HL-60 (cell line): ENCODE results near the gene RIF1.
A peak's percentile ranks its signal among the peaks of the same experiment; 100 is the strongest.
"Not testable (repeated sequence)": the region's sequence is repeated elsewhere in the genome, so short reads cannot be mapped to it uniquely, and the experiment has no call there.

Experiments used
- DNase-seq, 2 experiments: peaks; one replicate each; pipeline ENCODE4 v3.0.0-alpha.2; 2010 to 2020; ENCODE audit warnings: low read depth in 1 of 2, low spot score in 1 of 2
- H3K27ac ChIP-seq: fragments of 250-450 bp; sonication (Bioruptor Pico); replicated peaks from 2 replicates; pipeline ENCODE4 v1.5.1; 2020; ENCODE audit warnings: mild to moderate bottlenecking, moderate library complexity
- H3K27me3 ChIP-seq: fragments of 250-450 bp; sonication (Bioruptor Pico); 2 replicates; pipeline ENCODE4 v1.5.1; 2021; ENCODE audit warnings: mild to moderate bottlenecking, moderate library complexity; ENCODE audit not compliant: insufficient read depth, poor library complexity, severe bottlenecking
- H3K4me3 ChIP-seq: replicated peaks from 2 replicates; pipeline ENCODE4 v1.5.1; 2011; ENCODE audit warnings: mild to moderate bottlenecking, control low read depth, low read length; ENCODE audit not compliant: insufficient read depth
- GABPA ChIP-seq: IDR thresholded peaks from 2 replicates; pipeline ENCODE4 v1.6.1; 2012; ENCODE audit warnings: low read depth
- POLR2AphosphoS5 ChIP-seq: IDR thresholded peaks from 2 replicates; pipeline ENCODE4 v1.6.1; 2012; ENCODE audit warnings: low read depth
- REST ChIP-seq: IDR thresholded peaks from 2 replicates; pipeline ENCODE4 v1.6.1; 2012; ENCODE audit warnings: low read depth; ENCODE audit not compliant: insufficient replicate concordance
- SPI1 ChIP-seq: IDR thresholded peaks from 2 replicates; pipeline ENCODE4 v1.6.1; 2012; ENCODE audit warnings: low read depth, mild to moderate bottlenecking, borderline replicate concordance
- TF ChIP-seq, protein P1 (sequence below): IDR thresholded peaks from one replicate; pipeline ENCODE4 v1.5.1; 2011; ENCODE audit warnings: low read length, control low read depth, inconsistent platforms; ENCODE audit not compliant: insufficient read depth

The RIF1 gene

GRCh38 chr2:151410485-151410834 lies 758 bp downstream of the RIF1 start:
- Histone ChIP-seq H3K27me3 (no peaks in the 10 kb centered on the region), H3K4me3 (peak overlapping the region; percentile 95), H3K27ac (peak overlapping the region; percentile 96)
- TF ChIP-seq, protein P1, sequence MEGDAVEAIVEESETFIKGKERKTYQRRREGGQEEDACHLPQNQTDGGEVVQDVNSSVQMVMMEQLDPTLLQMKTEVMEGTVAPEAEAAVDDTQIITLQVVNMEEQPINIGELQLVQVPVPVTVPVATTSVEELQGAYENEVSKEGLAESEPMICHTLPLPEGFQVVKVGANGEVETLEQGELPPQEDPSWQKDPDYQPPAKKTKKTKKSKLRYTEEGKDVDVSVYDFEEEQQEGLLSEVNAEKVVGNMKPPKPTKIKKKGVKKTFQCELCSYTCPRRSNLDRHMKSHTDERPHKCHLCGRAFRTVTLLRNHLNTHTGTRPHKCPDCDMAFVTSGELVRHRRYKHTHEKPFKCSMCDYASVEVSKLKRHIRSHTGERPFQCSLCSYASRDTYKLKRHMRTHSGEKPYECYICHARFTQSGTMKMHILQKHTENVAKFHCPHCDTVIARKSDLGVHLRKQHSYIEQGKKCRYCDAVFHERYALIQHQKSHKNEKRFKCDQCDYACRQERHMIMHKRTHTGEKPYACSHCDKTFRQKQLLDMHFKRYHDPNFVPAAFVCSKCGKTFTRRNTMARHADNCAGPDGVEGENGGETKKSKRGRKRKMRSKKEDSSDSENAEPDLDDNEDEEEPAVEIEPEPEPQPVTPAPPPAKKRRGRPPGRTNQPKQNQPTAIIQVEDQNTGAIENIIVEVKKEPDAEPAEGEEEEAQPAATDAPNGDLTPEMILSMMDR = no peak
- TF ChIP-seq GABPA (no peak), SPI1 (no peak), POLR2AphosphoS5 (no peak), REST (no peak)
- peak in 1 of 2 experiments; percentile 25 for DNase-seq

- H3K27me3 ChIP-seq = no peaks in the 10 kb centered on the region
- DNase-seq = no peak
- TF ChIP-seq, protein P1 = no peak
- TF ChIP-seq GABPA (no peak), POLR2AphosphoS5 (no peak), SPI1 (no peak), REST (no peak)
- no peak overlapping the region for H3K4me3 ChIP-seq
- no peak overlapping the region for H3K27ac ChIP-seq
These were observed 7.9 kb downstream of the RIF1 start for GRCh38 chr2:151417650-151418049.

DNA sequence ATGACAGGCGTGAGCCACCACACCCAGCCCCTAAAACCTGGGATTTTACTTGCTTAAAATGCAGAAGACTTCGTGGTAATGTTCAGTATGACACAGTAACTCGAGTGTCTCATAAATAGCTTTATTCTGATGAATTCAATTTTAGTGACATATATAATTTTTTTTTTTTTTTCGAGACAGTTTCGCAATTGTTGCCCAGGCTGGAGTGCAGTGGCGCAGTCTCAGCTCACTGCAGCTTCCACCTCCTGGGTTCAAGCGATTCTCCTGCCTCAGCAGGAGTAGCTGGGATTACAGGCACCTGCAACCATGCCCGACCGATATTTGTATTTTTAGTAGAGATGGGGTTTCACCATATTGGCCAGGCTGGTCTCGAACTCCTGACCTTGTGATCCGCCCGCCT lies 12.0 kb downstream of the RIF1 start:
- DNase-seq, H3K4me3 ChIP-seq, H3K27ac ChIP-seq, H3K27me3 ChIP-seq: not testable (repeated sequence)

GRCh38 chr2:151422917-151423439 lies 13.3 kb downstream of the RIF1 start:
- no peak for DNase-seq
- no peak for TF ChIP-seq REST
- TF ChIP-seq POLR2AphosphoS5 = no peak
- no peak for TF ChIP-seq SPI1
- TF ChIP-seq, protein P1 = no peak
- TF ChIP-seq GABPA = no peak
- Histone ChIP-seq H3K27ac (no peak overlapping the region), H3K27me3 (no peaks in the 10 kb centered on the region), H3K4me3 (no peak overlapping the region)
